OCI-LY7 (cell line): ENCODE data around the gene SPOCK1. TPM values are rescaled to one million over a fixed set of nuclear protein-coding genes. Genes with fewer than 3 reads are reported as not detected.

Experiments
- BruUV-seq: library from RNA; stranded (reverse); fragments of 400-500 nt; replicated peaks from 2 replicates; lab custom pipeline; 2021; lab: Mats Ljungman, UMichigan
- CTCF ChIA-PET: fragments of 300-600 bp; sonication (Branson Sonifier 250); formaldehyde crosslinking; loops from one replicate; lab custom pipeline; 2022; ENCODE audit warnings: antibody characterized with exemption; ENCODE audit not compliant: unreplicated experiment; lab: Charles Lee
- POLR2A ChIA-PET: fragments of 300-600 bp; sonication (Branson Sonifier 250); formaldehyde crosslinking; loops from one replicate; lab custom pipeline; 2022; ENCODE audit warnings: antibody characterized with exemption; lab: Charles Lee
- DNase-seq: peaks from one replicate; pipeline ENCODE4 v3.0.0-alpha.2; 2015; ENCODE audit warnings: low spot score
- H2AFZ ChIP-seq: fragments of 200-600 bp; sonication (generic), shearing (Covaris generic); 2 replicates; pipeline ENCODE4 v1.6.1; 2014; ENCODE audit warnings: mild to moderate bottlenecking, antibody characterized with exemption, low read length, moderate library complexity
- H3K27ac ChIP-seq: fragments of 200-600 bp; sonication (generic); 2 replicates; pipeline ENCODE4 v1.5.1; 2014; ENCODE audit warnings: mixed run types, low read depth, mild to moderate bottlenecking, moderate library complexity, low read length, inconsistent platforms; ENCODE audit not compliant: poor library complexity, severe bottlenecking
- H3K36me3 ChIP-seq: fragments of 200-600 bp; sonication (generic); 2 replicates; pipeline ENCODE4 v1.6.1; 2014; ENCODE audit warnings: mild to moderate bottlenecking, antibody characterized with exemption, low read length, moderate library complexity, mixed read lengths; ENCODE audit not compliant: insufficient read depth
- H3K4me1 ChIP-seq: fragments of 200-600 bp; sonication (generic); 2 replicates; pipeline ENCODE4 v1.5.1; 2014; ENCODE audit warnings: mild to moderate bottlenecking, low read length; ENCODE audit not compliant: insufficient read depth, poor library complexity, severe bottlenecking
- H3K4me2 ChIP-seq: fragments of 200-600 bp; sonication (generic); 2 replicates; pipeline ENCODE4 v1.6.1; 2014; ENCODE audit warnings: mild to moderate bottlenecking, low read length
- H3K4me3 ChIP-seq: fragments of 200-600 bp; sonication (generic); 2 replicates; pipeline ENCODE4 v1.5.1; 2014; ENCODE audit warnings: mild to moderate bottlenecking, low read depth, low read length; ENCODE audit not compliant: poor library complexity, severe bottlenecking
- H3K79me2 ChIP-seq: fragments of 200-600 bp; sonication (generic); 2 replicates; pipeline ENCODE4 v1.6.1; 2016; ENCODE audit warnings: low read depth, mild to moderate bottlenecking, low read length, moderate library complexity, mixed read lengths; ENCODE audit not compliant: insufficient read depth
- H3K9me2 ChIP-seq: fragments of 200-600 bp; sonication (generic); 2 replicates; pipeline ENCODE4 v1.6.1; 2016; ENCODE audit warnings: mild to moderate bottlenecking, low read length, mixed read lengths; ENCODE audit not compliant: insufficient read depth
- H3K9me3 ChIP-seq: fragments of 200-600 bp; sonication (generic); 2 replicates; pipeline ENCODE4 v1.6.1; 2014; ENCODE audit warnings: mild to moderate bottlenecking, mixed run types, low read length, mixed read lengths
- H4K20me1 ChIP-seq: fragments of 200-600 bp; sonication (generic); 2 replicates; pipeline ENCODE4 v1.6.1; 2014; ENCODE audit warnings: mild to moderate bottlenecking, antibody characterized with exemption, low read length, moderate library complexity, mixed read lengths; ENCODE audit not compliant: insufficient read depth
- CTCF ChIP-seq: fragments of 200-600 bp; sonication (generic); conservative IDR thresholded peaks from 2 replicates; pipeline ENCODE4 v1.5.1; 2014; ENCODE audit warnings: mild to moderate bottlenecking, antibody characterized with exemption, low read length, moderate library complexity, mixed read lengths
- EZH2phosphoT487 ChIP-seq: fragments of 200-600 bp; sonication (generic); IDR thresholded peaks from 2 replicates; pipeline ENCODE4 v1.6.1; 2018; ENCODE audit warnings: low read depth, borderline replicate concordance, mild to moderate bottlenecking, mixed run types, antibody characterized with exemption, low read length, moderate library complexity, mixed read lengths
- intact Hi-C: fragments of 100-400 bp; cut with micrococcal nuclease; formaldehyde crosslinking; loops from one replicate; pipeline ENCODE4 v1.10.0; 2022; ENCODE audit not compliant: unreplicated experiment
- total RNA-seq, 2 experiments: library from RNA; depleted of rRNA in 1 of 2; stranded (reverse); fragments of >200 nt in 1 of 2; shearing (Covaris generic) in 1 of 2; gene quantifications; 2 replicates each; pipeline ENCODE4 v1.2.3, GENCODE V29; 2014 to 2022

Gene SPOCK1
- total RNA-seq, 2 experiments from 2014 or later: 0.29 to 1.5 TPM

- Histone ChIP-seq H3K27ac (no peak overlapping the region), H3K79me2 (no peaks in the 10 kb centered on the region), H3K9me3 (no peaks in the 10 kb centered on the region), H3K36me3 (no peaks in the 10 kb centered on the region), H3K4me1 (no peaks in the 10 kb centered on the region), H3K4me3 (no peak overlapping the region), H2AFZ (no peak overlapping the region), H3K4me2 (no peak overlapping the region), H3K9me2 (no peaks in the 10 kb centered on the region), H4K20me1 (no peaks in the 10 kb centered on the region)
- DNase-seq: no peak
- TF ChIP-seq EZH2phosphoT487: no peak
- no peak for TF ChIP-seq CTCF
- intact Hi-C loops: no loop called here
- POLR2A ChIA-PET: interaction anchor here (0.6 kb wide), 1 partner anchor 22 kb away, joined by 3 read pairs; no protein-coding TSS in a partner anchor
- CTCF ChIA-PET: interaction anchor here (0.9 to 1.0 kb wide), 2 partner anchors 10 to 55 kb away, joined by 3 read pairs; no protein-coding TSS in a partner anchor
- no TSS peak for BruUV-seq
Measured at GRCh38 chr5:137034213-137034612, 464.9 kb downstream of the SPOCK1 start.

GRCh38 chr5:137032929-137033328 lies 466.2 kb downstream of the SPOCK1 start:
- no TSS peak for BruUV-seq
- H3K36me3 ChIP-seq: no peaks in the 10 kb centered on the region
- POLR2A ChIA-PET: interaction anchor here (1.1 to 1.6 kb wide), 2 partner anchors 10 to 18 kb away, joined by 3 to 5 read pairs; no protein-coding TSS in a partner anchor

More at GRCh38 chr5:137032929-137033328, 466.2 kb downstream of the SPOCK1 start:
- H3K4me1 ChIP-seq: no peaks in the 10 kb centered on the region
- no peaks in the 10 kb centered on the region for H4K20me1 ChIP-seq
- CTCF ChIA-PET: interaction anchor here (0.6 kb wide), 1 partner anchor 1198 kb away, joined by 3 read pairs; no protein-coding TSS in a partner anchor
- H3K27ac ChIP-seq: no peak overlapping the region
- intact Hi-C loops: no loop called here
- no peak overlapping the region for H3K4me3 ChIP-seq
- TF ChIP-seq CTCF: no peak
- TF ChIP-seq EZH2phosphoT487: no peak
- H3K9me3 ChIP-seq: no peaks in the 10 kb centered on the region
- no peaks in the 10 kb centered on the region for H3K79me2 ChIP-seq
- H3K4me2 ChIP-seq: no peak overlapping the region
- no peak for DNase-seq
- H2AFZ ChIP-seq: no peak overlapping the region
- H3K9me2 ChIP-seq: no peaks in the 10 kb centered on the region
